HEK293 (cell line): ENCODE measurements around the gene ARL15.

Experiments
- CTCF ChIA-PET: fragments of 350-600 bp; formaldehyde crosslinking; extraction: SDS; loops from one replicate; lab custom pipeline; 2021; ENCODE audit warnings: antibody characterized with exemption; lab: Yijun Ruan, JAX
- POLR2A ChIA-PET: fragments of 300-600 bp; formaldehyde crosslinking; extraction: SDS; loops from one replicate; lab custom pipeline; 2020; ENCODE audit warnings: antibody characterized with exemption, inconsistent platforms; lab: Yijun Ruan, JAX
- H3K27ac ChIP-seq: fragments of 200-500 bp; sonication (Bioruptor generic); 2 replicates; pipeline ENCODE4 v1.5.1; 2014; ENCODE audit warnings: low read depth, low read length, control low read depth, inconsistent platforms; ENCODE audit errors: extremely low read depth
- H3K36me3 ChIP-seq, 2 experiments: fragments of 200-500 bp in 1 of 2; sonication (Bioruptor generic) in 1 of 2; 1 replicate in 1 of 2; 2 replicates in 1 of 2; pipeline ENCODE4 v1.5.1; 2014 to 2017; ENCODE audit warnings: inconsistent platforms in 2 of 2, low read length in 2 of 2; ENCODE audit not compliant: control insufficient read depth in 2 of 2, insufficient read depth in 1 of 2
- H3K4me1 ChIP-seq: fragments of 200-500 bp; sonication (Bioruptor generic); 2 replicates; pipeline ENCODE4 v1.5.1; 2014; ENCODE audit warnings: mild to moderate bottlenecking, low read length, inconsistent platforms; ENCODE audit not compliant: control insufficient read depth, insufficient read depth
- H3K4me3 ChIP-seq: 2 replicates; pipeline ENCODE4 v1.5.1; 2011; ENCODE audit warnings: low read depth, mild to moderate bottlenecking, control low read depth, low read length, moderate library complexity
- H3K9me3 ChIP-seq: fragments of 200-500 bp; sonication (Bioruptor generic); 2 replicates; pipeline ENCODE4 v1.5.1; 2014; ENCODE audit warnings: low read depth, low read length, inconsistent platforms; ENCODE audit not compliant: control insufficient read depth, insufficient read depth
- GLI4 ChIP-seq: fragments of 450-650 bp; formaldehyde crosslinking; IDR thresholded peaks from 2 replicates; pipeline ENCODE4 v1.5.1; 2016; ENCODE audit warnings: missing biosample characterization, missing genetic modification characterization
- HOXA7 ChIP-seq: sonication (generic); formaldehyde crosslinking; IDR thresholded peaks from 2 replicates; pipeline ENCODE4 v1.8.1; 2022; ENCODE audit warnings: missing genetic modification reagents, borderline replicate concordance
- KLF1 ChIP-seq: fragments of 450-650 bp; formaldehyde crosslinking; IDR thresholded peaks from 2 replicates; pipeline ENCODE4 v1.5.1; 2016; ENCODE audit warnings: missing biosample characterization, missing genetic modification characterization
- KLF7 ChIP-seq: fragments of 450-650 bp; formaldehyde crosslinking; IDR thresholded peaks from 2 replicates; pipeline ENCODE4 v1.5.1; 2016; ENCODE audit warnings: missing biosample characterization, missing genetic modification characterization, borderline replicate concordance
- KLF8 ChIP-seq: fragments of 450-650 bp; formaldehyde crosslinking; IDR thresholded peaks from 2 replicates; pipeline ENCODE4 v1.5.1; 2016; ENCODE audit warnings: missing biosample characterization, missing genetic modification characterization
- OSR2 ChIP-seq: fragments of 450-650 bp; formaldehyde crosslinking; IDR thresholded peaks from 2 replicates; pipeline ENCODE4 v1.5.1; 2016; ENCODE audit warnings: missing biosample characterization, missing genetic modification characterization
- OVOL3 ChIP-seq: fragments of 450-650 bp; formaldehyde crosslinking; IDR thresholded peaks from 2 replicates; pipeline ENCODE4 v1.5.1; 2016; ENCODE audit warnings: missing biosample characterization, missing genetic modification characterization
- PRDM1 ChIP-seq: fragments of 450-650 bp; formaldehyde crosslinking; IDR thresholded peaks from 2 replicates; pipeline ENCODE4; 2016; ENCODE audit warnings: missing biosample characterization, missing genetic modification characterization
- PRDM4 ChIP-seq: fragments of 450-650 bp; formaldehyde crosslinking; IDR thresholded peaks from 2 replicates; pipeline ENCODE4 v1.5.1; 2017; ENCODE audit warnings: missing biosample characterization, missing genetic modification characterization
- SP2 ChIP-seq: fragments of 450-650 bp; formaldehyde crosslinking; IDR thresholded peaks from 2 replicates; pipeline ENCODE4 v1.5.1; 2016; ENCODE audit warnings: missing biosample characterization, missing genetic modification characterization
- YY2 ChIP-seq: fragments of 450-650 bp; formaldehyde crosslinking; IDR thresholded peaks from 2 replicates; pipeline ENCODE4 v1.5.1; 2016; ENCODE audit warnings: missing biosample characterization, missing genetic modification characterization
- ZFP69B ChIP-seq: fragments of 450-650 bp; formaldehyde crosslinking; IDR thresholded peaks from 2 replicates; pipeline ENCODE4 v1.5.1; 2016; ENCODE audit warnings: missing biosample characterization, missing genetic modification characterization
- ZNF350 ChIP-seq: fragments of 450-650 bp; formaldehyde crosslinking; IDR thresholded peaks from 2 replicates; pipeline ENCODE4 v1.5.0; 2017; ENCODE audit warnings: missing biosample characterization, mild to moderate bottlenecking, missing genetic modification characterization
- ZNF513 ChIP-seq: fragments of 450-650 bp; IDR thresholded peaks from 2 replicates; pipeline ENCODE4 v1.5.1; 2018; ENCODE audit warnings: missing biosample characterization, missing genetic modification characterization
- ZNF558 ChIP-seq: fragments of 450-650 bp; formaldehyde crosslinking; IDR thresholded peaks from 2 replicates; pipeline ENCODE4 v1.5.1; 2016; ENCODE audit warnings: missing biosample characterization, missing genetic modification characterization
- ZNF623 ChIP-seq: fragments of 450-650 bp; formaldehyde crosslinking; IDR thresholded peaks from 2 replicates; pipeline ENCODE4 v1.5.1; 2016; ENCODE audit warnings: missing biosample characterization, missing genetic modification characterization
- ZNF654 ChIP-seq: fragments of 450-650 bp; formaldehyde crosslinking; IDR thresholded peaks from 2 replicates; pipeline ENCODE4 v1.5.1; 2016; ENCODE audit warnings: low read depth, missing biosample characterization, missing genetic modification characterization
- ZNF677 ChIP-seq: fragments of 450-650 bp; IDR thresholded peaks from 2 replicates; pipeline ENCODE4 v1.5.0; 2018; ENCODE audit warnings: missing biosample characterization, mild to moderate bottlenecking, missing genetic modification characterization, moderate library complexity
- ZNF830 ChIP-seq: fragments of 450-650 bp; IDR thresholded peaks from 2 replicates; pipeline ENCODE4 v1.5.0; 2018; ENCODE audit warnings: missing biosample characterization, missing genetic modification characterization, low read depth, mild to moderate bottlenecking, moderate library complexity
- ZSCAN16 ChIP-seq: fragments of 450-650 bp; formaldehyde crosslinking; IDR thresholded peaks from 2 replicates; pipeline ENCODE4 v1.5.1; 2016; ENCODE audit warnings: missing biosample characterization, missing genetic modification characterization
- TF ChIP-seq, protein P1 (sequence below): fragments of 450-650 bp; formaldehyde crosslinking; IDR thresholded peaks from 2 replicates; pipeline ENCODE4 v1.5.1; 2016; ENCODE audit warnings: missing biosample characterization, missing genetic modification characterization

The ARL15 gene

GRCh38 chr5:54146916-54147315, 163.5 kb downstream of the ARL15 start:
- H3K9me3 ChIP-seq: no peaks in the 10 kb centered on the region
- H3K27ac ChIP-seq: no peak overlapping the region
- POLR2A ChIA-PET: no interaction called here
- CTCF ChIA-PET: interaction anchor here (1.0 to 1.1 kb wide), 2 partner anchors 10 to 29 kb away, joined by 3 to 4 read pairs; no protein-coding TSS in a partner anchor
- TF ChIP-seq OVOL3 (no peak), SP2 (tag by site-specific recombination) (no peak), HOXA7 (no peak), KLF1 (no peak), ZNF513 (tag by site-specific recombination) (no peak), ZNF623 (tag by site-specific recombination) (no peak), GLI4 (no peak)
- no peak overlapping the region for H3K4me3 ChIP-seq
- H3K4me1 ChIP-seq: no peaks in the 10 kb centered on the region
- no peaks in the 10 kb centered on the region for H3K36me3 ChIP-seq

DNA sequence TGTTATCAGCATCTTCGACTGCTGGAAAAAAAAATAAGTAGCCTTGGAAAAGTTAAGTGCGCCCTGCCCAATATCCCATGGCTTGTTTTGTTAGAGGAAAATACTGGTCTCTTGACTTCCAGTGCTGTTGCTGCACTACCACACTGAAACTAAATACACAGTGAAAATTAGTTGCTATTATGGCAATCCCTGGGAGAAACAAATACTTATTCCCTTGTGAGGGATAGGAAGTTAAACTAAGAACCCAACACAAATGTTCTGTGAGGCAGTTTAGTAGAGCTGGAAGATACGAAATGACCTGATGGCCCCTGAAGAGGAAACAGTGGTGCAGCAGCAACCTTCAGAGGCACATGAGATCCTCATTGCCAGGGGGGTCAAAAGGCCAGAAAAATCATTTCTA, 164.0 kb downstream of the ARL15 start:
- ChIA-PET POLR2A (no interaction called here), CTCF (interaction anchor here (1.1 kb wide), 1 partner anchor 11 kb away, joined by 3 read pairs; no protein-coding TSS in a partner anchor)
- TF ChIP-seq, protein P1, sequence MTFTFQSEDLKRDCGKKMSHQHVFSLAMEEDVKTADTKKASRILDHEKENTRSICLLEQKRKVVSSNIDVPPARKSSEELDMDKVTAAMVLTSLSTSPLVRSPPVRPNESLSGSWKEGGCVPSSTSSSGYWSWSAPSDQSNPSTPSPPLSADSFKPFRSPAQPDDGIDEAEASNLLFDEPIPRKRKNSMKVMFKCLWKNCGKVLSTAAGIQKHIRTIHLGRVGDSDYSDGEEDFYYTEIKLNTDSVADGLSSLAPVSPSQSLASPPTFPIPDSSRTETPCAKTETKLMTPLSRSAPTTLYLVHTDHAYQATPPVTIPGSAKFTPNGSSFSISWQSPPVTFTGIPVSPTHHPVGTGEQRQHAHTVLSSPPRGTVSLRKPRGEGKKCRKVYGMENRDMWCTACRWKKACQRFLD: no peak
- TF ChIP-seq PRDM1 (no peak), ZNF677 (tag by site-specific recombination) (no peak), PRDM4 (tag by site-specific recombination) (no peak), ZSCAN16 (no peak), ZNF558 (tag by site-specific recombination) (no peak), ZNF654 (tag by site-specific recombination) (no peak), ZFP69B (tag by site-specific recombination) (no peak), KLF7 (tag by site-specific recombination) (no peak), KLF8 (tag by site-specific recombination) (no peak), ZNF350 (tag by site-specific recombination) (no peak), OSR2 (no peak), ZNF830 (tag by site-specific recombination) (no peak), YY2 (tag by site-specific recombination) (no peak)

More for the DNA sequence above, 164.0 kb downstream of the ARL15 start:
- Histone ChIP-seq H3K36me3 (no peaks in the 10 kb centered on the region), H3K4me3 (no peak overlapping the region), H3K27ac (no peak overlapping the region), H3K9me3 (no peaks in the 10 kb centered on the region), H3K4me1 (no peaks in the 10 kb centered on the region)
